GM12891 (cell line): Measurements from ENCODE around the gene NCKAP5.

Source experiments
- PAX5 ChIP-seq: IDR thresholded peaks from 2 replicates; pipeline ENCODE4 v1.6.1; 2011; ENCODE audit warnings: low read length, moderate library complexity, mild to moderate bottlenecking; ENCODE audit not compliant: insufficient read depth, severe bottlenecking
- POLR2A ChIP-seq: IDR thresholded peaks from 2 replicates; pipeline ENCODE4 v1.6.1; 2011; ENCODE audit warnings: low read depth, low read length, control low read depth
- POLR2AphosphoS5 ChIP-seq: IDR thresholded peaks from 2 replicates; pipeline ENCODE4 v1.6.1; 2011; ENCODE audit warnings: low read depth, low read length, control low read depth
- SPI1 ChIP-seq: IDR thresholded peaks from 2 replicates; pipeline ENCODE4 v1.6.1; 2011; ENCODE audit warnings: low read depth, low read length, control low read depth
- TAF1 ChIP-seq: IDR thresholded peaks from 2 replicates; pipeline ENCODE4 v1.6.1; 2011; ENCODE audit warnings: low read depth, low read length, control low read depth

GRCh38 chr2:133252780-133253355 lies 315.4 kb downstream of the NCKAP5 start:
- no peak for TF ChIP-seq PAX5
- no peak for TF ChIP-seq POLR2A
- no peak for TF ChIP-seq TAF1
- no peak for TF ChIP-seq POLR2AphosphoS5
- TF ChIP-seq SPI1: no peak
